Astrocyte (in vitro differentiated cells and primary cell): Measurements from ENCODE around the gene MDM2. TPM values are rescaled to one million over a fixed set of nuclear protein-coding genes. Genes with fewer than 3 reads are reported as not detected.

Experiments used
- DNase-seq: peaks from one replicate; pipeline ENCODE4 v3.0.0-alpha.2; 2010; ENCODE audit warnings: low read depth
- FAIRE-seq: peaks from 2 replicates; lab custom pipeline; 2011; peaks lifted over from hg19 to GRCh38; lab: Jason Lieb, UNC
- H2AFZ ChIP-seq: 2 replicates; pipeline ENCODE4 v1.6.0; 2012; ENCODE audit warnings: low read depth, low read length, inconsistent platforms
- H3K27ac ChIP-seq: 2 replicates; pipeline ENCODE4 v1.5.1; 2011; ENCODE audit warnings: low read depth, low read length, inconsistent platforms
- H3K27me3 ChIP-seq: 2 replicates; pipeline ENCODE4 v1.6.0; 2011; ENCODE audit warnings: low read length, inconsistent platforms; ENCODE audit not compliant: insufficient read depth
- H3K36me3 ChIP-seq: 2 replicates; pipeline ENCODE4 v1.5.1; 2011; ENCODE audit warnings: low read length, inconsistent platforms; ENCODE audit not compliant: insufficient read depth
- H3K4me1 ChIP-seq: 2 replicates; pipeline ENCODE4 v1.5.1; 2011; ENCODE audit warnings: low read length, inconsistent platforms; ENCODE audit not compliant: insufficient read depth
- H3K4me2 ChIP-seq: 2 replicates; pipeline ENCODE4 v1.6.0; 2012; ENCODE audit warnings: low read length, inconsistent platforms
- H3K4me3 ChIP-seq: 2 replicates; pipeline ENCODE4 v1.5.1; 2011; ENCODE audit warnings: low read depth, mild to moderate bottlenecking, low read length, inconsistent platforms; ENCODE audit not compliant: insufficient read depth
- H3K79me2 ChIP-seq: 2 replicates; pipeline ENCODE4 v1.6.0; 2012; ENCODE audit warnings: mild to moderate bottlenecking, low read length, inconsistent platforms; ENCODE audit not compliant: insufficient read depth
- H3K9ac ChIP-seq: 2 replicates; pipeline ENCODE4 v1.6.0; 2012; ENCODE audit warnings: mild to moderate bottlenecking, low read length, inconsistent platforms
- H3K9me3 ChIP-seq: 2 replicates; pipeline ENCODE4 v1.5.1; 2012; ENCODE audit warnings: low read depth, mild to moderate bottlenecking, low read length, inconsistent platforms; ENCODE audit not compliant: insufficient read depth
- H4K20me1 ChIP-seq: 2 replicates; pipeline ENCODE4 v1.6.0; 2012; ENCODE audit warnings: low read length, inconsistent platforms; ENCODE audit not compliant: insufficient read depth
- H3K27ac Mint-ChIP-seq: one replicate; pipeline ENCODE4 v1.8.0; 2021; ENCODE audit warnings: mild to moderate bottlenecking, mixed read lengths; ENCODE audit not compliant: unreplicated experiment
- H3K27me3 Mint-ChIP-seq: one replicate; pipeline ENCODE4 v1.8.0; 2021; ENCODE audit warnings: low read depth, mixed read lengths; ENCODE audit not compliant: unreplicated experiment
- H3K36me3 Mint-ChIP-seq: one replicate; pipeline ENCODE4 v1.8.0; 2021; ENCODE audit warnings: low read depth, mixed read lengths; ENCODE audit not compliant: unreplicated experiment
- H3K4me1 Mint-ChIP-seq: one replicate; pipeline ENCODE4 v1.8.0; 2021; ENCODE audit warnings: low read depth, mixed read lengths; ENCODE audit not compliant: unreplicated experiment
- H3K4me3 Mint-ChIP-seq: one replicate; pipeline ENCODE4 v1.8.0; 2021; ENCODE audit warnings: mild to moderate bottlenecking, moderate library complexity, mixed read lengths; ENCODE audit not compliant: unreplicated experiment
- H3K9me3 Mint-ChIP-seq: one replicate; pipeline ENCODE4 v1.8.0; 2021; ENCODE audit warnings: mild to moderate bottlenecking, mixed read lengths; ENCODE audit not compliant: unreplicated experiment
- EZH2 ChIP-seq: IDR thresholded peaks from 2 replicates; pipeline ENCODE4 v1.6.1; 2012; ENCODE audit warnings: mild to moderate bottlenecking, low read length, inconsistent platforms; ENCODE audit not compliant: insufficient read depth
- total RNA-seq: library from RNA; stranded (reverse); gene quantifications from 2 replicates; pipeline ENCODE4 v1.2.1, GENCODE V29; 2021
- TF ChIP-seq, protein P1 (sequence below): IDR thresholded peaks from 2 replicates; pipeline ENCODE4 v1.5.1; 2011; ENCODE audit warnings: low read depth, mild to moderate bottlenecking, inconsistent platforms, low read length, moderate library complexity; ENCODE audit not compliant: insufficient read depth

Gene MDM2
- total RNA-seq, 1 donor from 2014 or later = 828 TPM

DNA sequence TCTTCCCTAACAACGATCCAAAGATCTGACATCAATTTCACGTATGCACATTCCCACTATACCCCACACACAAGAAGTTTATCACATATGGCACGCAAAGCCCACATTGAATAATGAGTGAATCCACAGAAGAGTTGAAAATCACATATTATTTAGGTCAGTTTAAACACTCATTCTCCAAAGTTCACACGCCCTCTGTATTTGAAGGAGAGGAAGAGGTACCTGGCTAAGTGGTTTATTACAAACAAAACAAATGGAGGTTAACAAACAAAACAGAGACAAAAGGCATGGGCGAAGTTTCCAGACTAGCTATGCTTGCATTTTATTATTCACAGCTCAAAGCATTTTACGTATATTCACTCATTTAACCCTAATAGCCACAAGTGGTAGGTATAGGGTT lies 83.2 kb downstream of the MDM2 start:
- no peak for DNase-seq
- Histone ChIP-seq H4K20me1 (no peaks in the 10 kb centered on the region), H3K36me3 (no peaks in the 10 kb centered on the region), H3K4me2 (no peak overlapping the region), H3K4me3 (no peak overlapping the region), H3K4me1 (no peaks in the 10 kb centered on the region), H3K79me2 (no peaks in the 10 kb centered on the region), H3K9me3 (no peaks in the 10 kb centered on the region), H3K27me3 (no peaks in the 10 kb centered on the region), H3K9ac (no peak overlapping the region), H2AFZ (no peak overlapping the region), H3K27ac (no peak overlapping the region)
- no peak overlapping the region for H3K27ac Mint-ChIP-seq
- peaks cover 3% of the 10 kb centered on the region for H3K9me3 Mint-ChIP-seq
- FAIRE-seq = no peak
- peaks cover 3% of the 10 kb centered on the region for H3K36me3 Mint-ChIP-seq
- peaks cover 4% of the 10 kb centered on the region for H3K4me1 Mint-ChIP-seq
- no peak overlapping the region for H3K4me3 Mint-ChIP-seq
- TF ChIP-seq, protein P1, sequence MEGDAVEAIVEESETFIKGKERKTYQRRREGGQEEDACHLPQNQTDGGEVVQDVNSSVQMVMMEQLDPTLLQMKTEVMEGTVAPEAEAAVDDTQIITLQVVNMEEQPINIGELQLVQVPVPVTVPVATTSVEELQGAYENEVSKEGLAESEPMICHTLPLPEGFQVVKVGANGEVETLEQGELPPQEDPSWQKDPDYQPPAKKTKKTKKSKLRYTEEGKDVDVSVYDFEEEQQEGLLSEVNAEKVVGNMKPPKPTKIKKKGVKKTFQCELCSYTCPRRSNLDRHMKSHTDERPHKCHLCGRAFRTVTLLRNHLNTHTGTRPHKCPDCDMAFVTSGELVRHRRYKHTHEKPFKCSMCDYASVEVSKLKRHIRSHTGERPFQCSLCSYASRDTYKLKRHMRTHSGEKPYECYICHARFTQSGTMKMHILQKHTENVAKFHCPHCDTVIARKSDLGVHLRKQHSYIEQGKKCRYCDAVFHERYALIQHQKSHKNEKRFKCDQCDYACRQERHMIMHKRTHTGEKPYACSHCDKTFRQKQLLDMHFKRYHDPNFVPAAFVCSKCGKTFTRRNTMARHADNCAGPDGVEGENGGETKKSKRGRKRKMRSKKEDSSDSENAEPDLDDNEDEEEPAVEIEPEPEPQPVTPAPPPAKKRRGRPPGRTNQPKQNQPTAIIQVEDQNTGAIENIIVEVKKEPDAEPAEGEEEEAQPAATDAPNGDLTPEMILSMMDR = no peak
- TF ChIP-seq EZH2 = no peak
- H3K27me3 Mint-ChIP-seq = no peaks in the 10 kb centered on the region

DNA sequence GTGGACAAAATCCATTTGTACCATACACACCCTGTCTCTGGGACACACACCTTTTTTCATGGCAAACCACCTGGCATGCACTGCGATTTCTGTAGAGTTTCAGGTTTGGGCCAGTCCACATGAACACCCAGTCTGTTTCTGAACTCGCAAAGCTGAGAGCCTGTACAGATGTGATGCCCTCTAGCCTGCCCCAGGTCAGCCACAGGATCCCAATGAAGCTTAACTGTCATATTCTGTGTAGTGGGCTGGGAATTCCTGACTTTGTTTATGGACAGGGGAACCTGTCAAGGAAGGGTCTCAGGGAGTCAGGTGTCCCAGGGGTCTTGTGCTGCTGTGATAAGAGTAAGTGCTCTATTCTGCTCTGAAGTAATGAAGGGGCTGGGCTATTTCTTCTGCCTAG lies 85.2 kb downstream of the MDM2 start:
- no peak for DNase-seq
- no peak overlapping the region for H3K4me3 Mint-ChIP-seq
- H3K9me3 Mint-ChIP-seq = peaks cover 3% of the 10 kb centered on the region
- Histone ChIP-seq H3K9me3 (no peaks in the 10 kb centered on the region), H3K4me2 (no peak overlapping the region), H3K27ac (no peak overlapping the region), H2AFZ (no peak overlapping the region), H3K4me3 (no peak overlapping the region), H4K20me1 (no peaks in the 10 kb centered on the region), H3K27me3 (no peaks in the 10 kb centered on the region), H3K4me1 (peaks cover 14% of the 10 kb centered on the region), H3K79me2 (no peaks in the 10 kb centered on the region), H3K9ac (no peak overlapping the region), H3K36me3 (no peaks in the 10 kb centered on the region)
- no peak overlapping the region for H3K27ac Mint-ChIP-seq
- no peak for TF ChIP-seq EZH2
- TF ChIP-seq, protein P1 = no peak
- H3K36me3 Mint-ChIP-seq = peaks cover 3% of the 10 kb centered on the region
- H3K4me1 Mint-ChIP-seq = peaks cover 13% of the 10 kb centered on the region
- FAIRE-seq = no peak
- no peaks in the 10 kb centered on the region for H3K27me3 Mint-ChIP-seq

DNA sequence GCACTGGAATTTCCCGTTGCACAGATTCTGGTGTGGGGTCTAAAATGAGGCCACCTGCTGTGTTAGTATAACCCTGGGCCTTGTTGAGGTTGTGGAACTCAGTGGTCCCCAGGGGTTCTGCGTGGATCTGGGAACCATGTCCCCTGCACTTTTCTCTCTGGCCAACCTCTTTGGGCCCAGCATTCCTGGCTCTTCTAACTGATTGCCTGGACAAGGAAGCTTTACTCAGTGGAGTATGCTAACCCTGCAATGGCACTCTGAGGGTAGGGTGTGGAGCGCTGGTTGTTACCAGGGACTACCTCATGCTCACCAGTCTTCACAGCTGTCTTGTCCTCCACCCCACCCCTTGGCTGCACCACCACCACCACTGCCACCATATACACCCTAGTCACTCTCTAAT lies 85.8 kb downstream of the MDM2 start:
- TF ChIP-seq, protein P1 = no peak
- no peak for TF ChIP-seq EZH2
- no peak for FAIRE-seq

More for the DNA sequence above, 85.8 kb downstream of the MDM2 start:
- peaks cover 13% of the 10 kb centered on the region for H3K4me1 Mint-ChIP-seq
- peaks cover 3% of the 10 kb centered on the region for H3K36me3 Mint-ChIP-seq
- no peaks in the 10 kb centered on the region for H3K36me3 ChIP-seq
- no peaks in the 10 kb centered on the region for H4K20me1 ChIP-seq
- no peaks in the 10 kb centered on the region for H3K27me3 ChIP-seq
- H3K4me3 ChIP-seq = no peak overlapping the region
- no peak overlapping the region for H2AFZ ChIP-seq
- H3K27ac ChIP-seq = no peak overlapping the region
- H3K27ac Mint-ChIP-seq = peak overlapping the region; percentile 43
- H3K4me1 ChIP-seq = peaks cover 14% of the 10 kb centered on the region
- no peaks in the 10 kb centered on the region for H3K27me3 Mint-ChIP-seq
- H3K4me3 Mint-ChIP-seq = no peak overlapping the region
- no peak overlapping the region for H3K9ac ChIP-seq
- no peak overlapping the region for H3K4me2 ChIP-seq
- DNase-seq = no peak
- no peaks in the 10 kb centered on the region for H3K9me3 ChIP-seq
- H3K79me2 ChIP-seq = no peaks in the 10 kb centered on the region
- H3K9me3 Mint-ChIP-seq = peaks cover 3% of the 10 kb centered on the region
